NCI-H526 (cell line): ENCODE results near the gene OCIAD2.
"Not testable (repeated sequence)": the region's sequence is repeated elsewhere in the genome, so short reads cannot be mapped to it uniquely, and the experiment has no call there.

Experiments
- DNase-seq, 2 experiments: peaks; one replicate each; lab custom pipeline; 2025; lab: John Stamatoyannopoulos, UW

The OCIAD2 gene

GRCh38 chr4:48907706-48908477 is 1.3 kb upstream of the OCIAD2 start:
- DNase-seq, result no peak

GRCh38 chr4:48905363-48906015 is 1.1 kb downstream of the OCIAD2 start:
- DNase-seq, result no peak

- no peak for DNase-seq
These were observed 1.9 kb downstream of the OCIAD2 start for GRCh38 chr4:48904541-48905142.

DNA sequence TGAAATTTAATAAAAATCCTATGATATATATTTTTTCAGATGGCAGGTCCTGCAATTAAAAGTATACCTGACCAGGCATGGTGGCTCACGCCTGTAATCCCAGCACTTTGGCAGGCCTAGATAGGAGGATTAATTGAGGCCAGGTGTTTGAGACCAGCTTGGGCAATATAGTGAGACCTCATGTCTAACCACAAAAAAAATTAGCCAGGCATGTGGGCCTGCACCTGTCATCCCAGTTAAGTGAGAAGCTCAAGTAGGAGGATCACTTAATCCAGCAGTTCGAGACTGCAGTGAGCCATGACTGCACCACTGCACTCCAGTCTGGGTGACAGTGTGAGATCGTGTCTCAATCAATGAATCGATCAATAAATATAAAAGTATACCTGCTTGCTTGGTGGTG is 2.5 kb downstream of the OCIAD2 start:
- no peak for DNase-seq

GRCh38 chr4:48902266-48902665 is 4.3 kb downstream of the OCIAD2 start:
- no peak for DNase-seq

DNA sequence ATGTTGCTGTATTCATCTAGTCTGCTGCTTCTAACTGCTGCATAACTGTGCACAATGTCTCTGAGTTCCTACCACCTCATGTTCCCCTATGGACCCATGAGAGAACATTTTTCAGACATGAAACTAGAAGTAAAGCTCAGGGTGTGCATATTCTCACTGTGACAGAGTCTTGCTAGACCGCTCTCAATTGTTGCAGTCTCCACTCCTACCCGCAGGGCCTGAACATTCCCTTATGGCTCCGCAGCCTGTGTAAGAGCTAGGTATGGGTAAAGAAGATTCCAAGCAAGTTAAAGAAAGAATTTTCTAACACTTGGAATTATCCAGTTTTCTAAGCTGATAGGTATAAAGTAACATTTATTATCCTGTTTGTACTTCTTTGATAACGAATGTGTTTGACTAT is 5.4 kb downstream of the OCIAD2 start:
- no peak for DNase-seq

GRCh38 chr4:48899950-48900349 is 6.6 kb downstream of the OCIAD2 start:
- DNase-seq, result no peak

DNA sequence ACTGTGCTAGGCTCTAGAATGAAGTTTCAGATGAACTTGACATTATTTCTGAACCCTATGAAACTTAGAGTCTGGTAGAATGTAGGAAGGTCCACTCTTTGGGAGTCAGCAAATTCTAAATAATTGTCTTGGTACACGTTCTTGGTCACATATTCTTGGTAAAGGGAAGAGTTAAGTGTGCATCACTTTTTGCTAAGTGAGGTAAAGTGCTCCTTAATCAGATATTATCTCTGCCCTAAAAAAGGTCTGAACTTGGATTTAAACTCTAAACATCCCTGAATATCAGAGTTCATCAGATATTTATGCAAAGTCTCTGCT is 7.2 kb downstream of the OCIAD2 start:
- no peak for DNase-seq

DNA sequence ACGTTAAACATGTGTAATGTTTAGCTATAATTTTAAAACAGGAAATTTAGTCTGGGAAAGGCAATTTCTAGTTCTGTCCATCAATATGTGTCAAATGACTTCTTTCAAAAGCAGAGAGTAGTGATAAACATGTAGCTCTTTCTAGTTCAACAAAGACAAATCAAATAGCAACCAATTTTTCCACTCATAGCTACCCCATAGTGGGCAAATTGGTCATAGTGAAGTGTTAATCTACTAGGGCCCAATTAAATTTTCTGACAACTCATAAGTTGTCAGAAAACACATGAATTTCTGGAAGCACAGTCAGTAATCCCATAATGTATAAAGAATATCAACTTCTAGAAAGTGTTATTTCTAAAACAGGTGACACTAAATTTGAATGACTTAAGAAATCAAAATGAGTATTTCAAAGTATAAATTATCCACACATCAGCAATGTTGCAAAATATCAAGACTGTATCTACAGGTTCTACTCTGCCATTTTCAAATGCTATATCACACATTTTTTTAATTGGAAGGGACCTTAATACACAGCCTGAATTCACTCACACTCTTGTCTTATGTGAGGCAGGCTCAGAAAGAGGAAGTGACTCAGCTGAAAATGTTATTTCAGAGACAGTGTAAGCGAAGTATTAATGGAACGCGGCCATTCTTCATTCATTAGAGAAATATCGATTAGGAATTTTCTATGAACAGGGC is 7.7 kb downstream of the OCIAD2 start:
- DNase-seq, result no peak

DNA sequence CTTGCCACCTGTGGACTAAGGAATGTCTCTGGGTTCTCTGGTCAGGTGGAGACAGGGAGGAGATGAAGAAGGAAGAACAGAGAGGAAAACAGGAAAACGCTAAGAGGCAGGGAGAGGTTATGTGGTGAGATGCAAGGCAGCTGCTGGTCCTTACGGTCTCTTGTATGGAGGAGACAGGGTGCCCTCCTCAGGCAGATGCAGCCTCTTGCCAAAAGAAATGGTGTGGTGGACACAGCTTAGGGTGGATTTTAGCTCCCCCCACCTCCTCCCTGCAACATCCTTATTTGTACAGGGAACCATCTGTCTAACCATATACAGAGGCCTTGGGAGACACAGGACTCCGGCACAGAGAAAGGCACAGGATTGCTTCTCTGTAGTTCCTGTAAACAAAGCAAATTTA is 9.7 kb downstream of the OCIAD2 start:
- DNase-seq, result no peak

GRCh38 chr4:48891028-48891619 is 15.4 kb downstream of the OCIAD2 start:
- no peak for DNase-seq

DNA sequence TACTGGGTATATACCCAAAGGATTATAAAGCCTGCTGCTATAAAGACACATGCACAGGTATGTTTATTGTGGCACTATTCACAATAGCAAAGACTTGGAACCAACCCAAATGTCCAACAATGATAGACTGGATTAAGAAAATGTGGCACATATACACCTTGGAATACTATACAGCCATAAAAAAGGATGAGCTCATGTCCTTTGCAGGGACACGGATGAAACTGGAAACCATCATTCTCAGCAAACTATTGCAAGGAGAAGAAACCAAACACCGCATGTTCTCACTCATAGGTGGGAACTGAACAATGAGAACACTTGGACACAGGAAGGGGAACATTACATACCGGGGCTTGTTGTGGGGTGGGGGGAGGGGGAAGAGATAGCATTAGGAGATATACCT is 16.8 kb downstream of the OCIAD2 start:
- DNase-seq, result not testable (repeated sequence)

- not testable (repeated sequence) for DNase-seq
These were observed 24.9 kb downstream of the OCIAD2 start for GRCh38 chr4:48881646-48882045.

DNA sequence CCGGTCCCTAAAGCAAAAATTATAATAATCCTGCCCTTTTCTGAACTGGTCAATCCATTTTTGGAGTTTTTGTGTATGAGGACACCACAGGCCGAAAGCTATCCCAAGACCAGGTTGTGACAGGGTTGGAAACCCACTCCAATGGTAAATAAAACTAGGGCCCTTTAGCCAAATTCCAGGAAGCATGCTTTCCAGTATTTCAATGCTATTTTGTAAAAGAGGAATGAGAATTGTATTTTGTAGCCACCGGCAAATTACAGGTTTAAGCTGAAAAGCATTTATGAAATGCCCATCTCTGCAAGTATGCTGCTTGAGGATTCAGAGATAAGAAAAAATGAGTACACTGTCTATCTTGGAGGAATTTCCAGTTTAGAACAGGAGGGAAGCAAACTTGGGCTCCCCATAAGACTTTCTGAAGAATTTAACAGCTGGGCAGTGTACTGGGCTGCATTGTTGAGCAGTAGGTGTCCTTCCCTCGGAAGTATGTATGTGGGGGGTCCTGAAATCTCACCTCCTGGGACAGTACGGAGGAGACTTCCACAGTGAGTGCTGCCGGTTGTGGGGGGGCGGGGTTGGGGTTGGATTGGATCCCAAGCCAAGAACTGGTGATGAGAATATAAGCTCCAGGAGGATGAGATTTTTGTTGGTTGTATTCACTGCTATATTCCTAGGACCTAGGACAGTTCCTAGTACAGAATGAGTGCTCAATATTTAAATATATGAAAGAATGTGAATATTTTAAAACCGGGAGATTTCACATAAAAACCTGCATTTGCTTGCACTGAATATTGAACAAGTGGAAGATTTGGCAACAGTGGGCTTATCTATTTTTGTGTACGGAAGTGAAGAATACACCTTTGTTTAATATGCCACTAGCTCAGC is 26.8 kb downstream of the OCIAD2 start:
- no peak for DNase-seq

GRCh38 chr4:48877827-48878535 is 28.6 kb downstream of the OCIAD2 start:
- DNase-seq, result no peak

DNA sequence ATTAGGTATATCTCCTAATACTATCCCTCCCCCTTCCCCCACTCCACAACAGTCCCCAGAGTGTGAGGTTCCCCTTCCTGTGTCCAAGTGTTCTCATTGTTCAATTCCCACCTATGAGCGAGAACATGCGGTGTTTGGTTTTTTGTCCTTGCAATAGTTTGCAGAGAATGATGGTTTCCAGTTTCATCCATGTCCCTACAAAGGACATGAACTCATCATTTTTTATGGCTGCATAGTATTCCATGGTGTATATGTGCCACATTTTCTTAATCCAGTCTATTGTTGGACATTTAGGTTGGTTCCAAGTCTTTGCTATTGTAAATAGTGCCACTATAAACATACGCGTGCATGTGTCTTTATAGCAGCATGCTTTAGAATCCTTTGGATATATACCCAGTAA is 41.9 kb downstream of the OCIAD2 start:
- not testable (repeated sequence) for DNase-seq

DNA sequence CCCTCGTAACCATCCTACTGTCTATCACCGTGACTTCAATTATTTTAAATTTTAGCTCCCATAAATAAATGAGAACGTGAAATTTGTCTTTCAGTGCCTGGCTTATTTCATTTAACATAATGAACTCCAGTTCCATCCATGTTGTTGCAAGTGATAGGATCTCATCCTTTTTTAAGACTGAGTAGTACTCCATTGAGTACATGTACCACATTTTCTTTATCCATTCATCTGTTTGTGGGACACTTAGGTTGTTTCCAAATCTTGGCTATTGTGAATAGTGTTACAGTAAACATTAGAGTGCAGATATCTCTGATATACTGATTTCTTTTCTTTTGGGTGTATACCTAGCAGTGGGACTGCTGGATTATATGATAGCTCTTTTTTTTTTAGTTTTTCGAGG is 42.8 kb downstream of the OCIAD2 start:
- DNase-seq, result no peak

DNA sequence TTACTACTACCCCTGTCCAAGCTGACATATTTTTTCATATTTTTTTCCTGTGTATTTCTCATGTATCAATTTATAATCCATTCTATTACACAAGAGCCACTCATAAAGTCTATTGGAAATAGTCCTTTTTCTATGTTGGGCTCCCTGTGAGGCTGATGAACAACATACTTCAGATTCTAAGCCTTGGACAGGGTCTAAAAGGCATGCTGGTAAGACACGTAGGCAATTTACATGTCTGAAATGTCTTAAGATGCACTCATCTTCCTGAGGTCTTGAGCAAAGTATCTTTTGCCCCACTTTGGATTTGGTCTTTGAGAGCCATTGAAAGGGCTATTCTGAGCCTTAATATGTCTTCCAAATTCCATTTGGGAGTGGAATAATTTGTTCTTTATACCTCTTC is 43.9 kb downstream of the OCIAD2 start:
- DNase-seq, result no peak

DNA sequence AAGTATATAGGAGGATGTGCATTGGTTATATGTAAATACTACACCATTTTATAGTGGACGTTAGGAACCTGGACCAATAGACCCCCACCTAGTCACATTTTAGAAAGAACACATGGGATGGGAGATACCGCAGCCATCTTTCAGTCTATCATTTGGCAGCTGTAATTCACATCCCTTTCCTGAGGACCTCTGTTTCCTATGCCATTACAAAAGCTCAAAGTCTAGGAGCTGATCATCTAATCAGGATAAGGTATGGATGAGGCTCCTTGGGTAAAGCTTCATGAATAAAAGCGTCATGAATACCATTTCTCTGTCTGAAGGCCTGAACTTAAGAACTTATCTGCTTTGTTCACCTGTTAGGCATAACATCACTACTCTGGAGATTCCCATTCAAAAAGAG is 44.5 kb downstream of the OCIAD2 start:
- no peak for DNase-seq

GRCh38 chr4:48858130-48858529 is 48.4 kb downstream of the OCIAD2 start:
- DNase-seq, result no peak

DNA sequence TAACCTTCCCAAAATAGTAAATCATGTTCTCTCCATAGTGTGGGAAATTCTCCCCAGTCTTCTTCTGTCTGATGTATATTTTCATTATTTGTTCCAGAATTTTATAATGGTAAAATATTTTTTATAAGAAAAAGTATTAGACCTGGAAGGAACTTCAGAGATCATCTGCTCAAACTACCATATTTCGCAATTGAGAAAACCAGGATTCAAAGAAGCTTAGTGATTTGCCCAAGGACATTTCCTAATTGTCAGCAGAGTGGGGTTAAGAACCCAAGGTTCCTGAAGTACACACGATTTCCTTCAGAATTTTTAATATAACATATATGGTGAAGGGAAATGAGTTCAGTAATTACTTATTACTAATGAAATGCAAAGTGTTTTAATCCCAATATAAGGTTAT is 51.6 kb downstream of the OCIAD2 start:
- DNase-seq, result no peak
